ENCODE measurements around the gene UGDH. TPM values are rescaled to one million over a fixed set of nuclear protein-coding genes. Genes with fewer than 3 reads are reported as not detected.

UGDH gene
- total RNA-seq, 4 donors from 2014 or later = 55.2 to 188 (median 98.0) TPM

- Histone ChIP-seq H3K4me3 (no peak overlapping the region), H3K4me1 (peaks cover 9 to 32% (median 12%) of the 10 kb centered on the region in 3 donors), H3K27me3 (no peaks in the 10 kb centered on the region), H3K27ac (no peak overlapping the region), H3K9me3 (no peaks in the 10 kb centered on the region), H3K36me3 (peaks cover 29 to 66% (median 29%) of the 10 kb centered on the region in 3 donors)
- 78 to 81% methylated on average over 3 to 6 of the region's 6 CpGs for WGBS, 2 donors
- intact Hi-C loops (cut with DNase I) = loop anchor here (10.0 kb wide), 1 partner anchor 77 kb away; no protein-coding TSS in a partner anchor
- DNase-seq = no peak
- no peak for TF ChIP-seq POLR2A (IDR thresholded peaks at IDR 0.05)
- TF ChIP-seq, protein P1, sequence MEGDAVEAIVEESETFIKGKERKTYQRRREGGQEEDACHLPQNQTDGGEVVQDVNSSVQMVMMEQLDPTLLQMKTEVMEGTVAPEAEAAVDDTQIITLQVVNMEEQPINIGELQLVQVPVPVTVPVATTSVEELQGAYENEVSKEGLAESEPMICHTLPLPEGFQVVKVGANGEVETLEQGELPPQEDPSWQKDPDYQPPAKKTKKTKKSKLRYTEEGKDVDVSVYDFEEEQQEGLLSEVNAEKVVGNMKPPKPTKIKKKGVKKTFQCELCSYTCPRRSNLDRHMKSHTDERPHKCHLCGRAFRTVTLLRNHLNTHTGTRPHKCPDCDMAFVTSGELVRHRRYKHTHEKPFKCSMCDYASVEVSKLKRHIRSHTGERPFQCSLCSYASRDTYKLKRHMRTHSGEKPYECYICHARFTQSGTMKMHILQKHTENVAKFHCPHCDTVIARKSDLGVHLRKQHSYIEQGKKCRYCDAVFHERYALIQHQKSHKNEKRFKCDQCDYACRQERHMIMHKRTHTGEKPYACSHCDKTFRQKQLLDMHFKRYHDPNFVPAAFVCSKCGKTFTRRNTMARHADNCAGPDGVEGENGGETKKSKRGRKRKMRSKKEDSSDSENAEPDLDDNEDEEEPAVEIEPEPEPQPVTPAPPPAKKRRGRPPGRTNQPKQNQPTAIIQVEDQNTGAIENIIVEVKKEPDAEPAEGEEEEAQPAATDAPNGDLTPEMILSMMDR (IDR thresholded peaks at IDR 0.05) = no peak
These were observed 75.7 kb downstream of the UGDH start for GRCh38 chr4:39451423-39452023.

DNA sequence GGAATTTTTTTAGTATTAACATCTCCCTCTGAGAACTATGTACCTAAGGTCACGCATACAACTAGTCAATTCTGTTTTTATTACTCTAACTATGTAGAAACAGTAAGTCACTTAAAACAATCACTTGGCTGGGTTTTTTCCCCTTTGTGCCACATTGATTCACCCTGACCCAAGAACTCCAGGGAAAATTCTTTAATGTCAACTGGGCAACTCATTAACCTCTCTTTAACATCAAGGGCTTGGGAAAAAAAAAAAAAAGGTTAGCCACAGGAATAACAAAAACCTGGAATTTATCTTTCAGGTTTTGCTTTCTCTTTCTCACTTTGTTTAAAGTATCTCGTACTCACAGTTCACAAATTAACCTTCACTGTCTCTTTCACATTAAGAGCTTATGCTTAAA, 76.6 kb downstream of the UGDH start:
- TF ChIP-seq POLR2A (IDR thresholded peaks at IDR 0.05) = no peak
- TF ChIP-seq, protein P1 (IDR thresholded peaks at IDR 0.05) = no peak
- WGBS, 2 donors = 71 to 85% methylated on average over 2 of the region's 2 CpGs
- H3K36me3 ChIP-seq = peaks cover 21 to 57% (median 25%) of the 10 kb centered on the region in 3 donors
- H3K4me1 ChIP-seq = peaks cover 7 to 32% (median 11%) of the 10 kb centered on the region in 3 donors
- DNase-seq = no peak
- H3K9me3 ChIP-seq = no peaks in the 10 kb centered on the region
- no peaks in the 10 kb centered on the region for H3K27me3 ChIP-seq
- intact Hi-C loops (cut with DNase I) = loop anchor here (10.0 kb wide), 1 partner anchor 76 kb away; no protein-coding TSS in a partner anchor
- no peak overlapping the region for H3K27ac ChIP-seq
- H3K4me3 ChIP-seq = no peak overlapping the region

Other genes starting within 250 kb of the UGDH start
- gene RFC1, start 161.1 kb downstream of the UGDH start, total RNA-seq = 10 to 100 TPM; 19.8 to 34.2 (median 25.4) TPM
- under 1 TPM in 3 of 4 donors, not detected in 1; 0.34 to 0.48 (median 0.38) TPM for gene KLB, start 120.5 kb downstream of the UGDH start, total RNA-seq
- 1,000 to 10,000 TPM; 2,242 to 7,905 (median 4,182) TPM for gene RPL9, start 68.5 kb downstream of the UGDH start, total RNA-seq
- 10 to 100 TPM in 3 of 4 donors, 1 to 10 TPM in 1; 9.1 to 17.8 (median 13.1) TPM for gene LIAS, start 68.4 kb downstream of the UGDH start, total RNA-seq
- 10 to 100 TPM; 13.2 to 47.2 (median 25.8) TPM for gene SMIM14, start 111.4 kb upstream of the UGDH start, total RNA-seq
- gene UBE2K, start 170.7 kb upstream of the UGDH start, total RNA-seq = 10 to 100 TPM; 28.1 to 37.6 (median 35.3) TPM